ENCODE results near the gene ZFP36L2. TPM values are rescaled to one million over a fixed set of nuclear protein-coding genes. Genes with fewer than 3 reads are reported as not detected.

The ZFP36L2 gene
- total and polyA plus RNA-seq, 9 of the 15 experiments (the other 6 are each of a cell fraction or from before 2014, with no cell fraction given): 4.1 to 60.6 (median 20.3) TPM

- TF ChIP-seq YY1 (IDR thresholded peaks at IDR 0.05; ENCODE audit: borderline replicate concordance in 1 of 3, control insufficient read depth in 1 of 3, extremely low read depth in 1 of 3, insufficient read depth in 3 of 3, insufficient read length in 1 of 3, insufficient replicate concordance in 2 of 3, low read depth in 1 of 3, low read length in 2 of 3): peak in 2 of 3 experiments; percentile 84 to 91
- TF ChIP-seq GTF2F1 (IDR thresholded peaks at IDR 0.05; ENCODE audit: low read depth, low read length): peak; percentile 51; the same call in 1 of the 2 replicates
- no peak for TF ChIP-seq HDAC6 (IDR thresholded peaks at IDR 0.05; ENCODE audit: low read depth, low read length)
- no peak for TF ChIP-seq ZEB2 (IDR thresholded peaks at IDR 0.05)
- TF ChIP-seq TRIM25 (IDR thresholded peaks at IDR 0.05; ENCODE audit: borderline replicate concordance): no peak
- peak in 1 of 2 experiments; percentile 96; a peak in 2 of 4 replicates for TF ChIP-seq MAZ (CRISPR knock-in tag; conservative IDR thresholded peaks at IDR 0.05 in 1 of 2, IDR thresholded peaks at IDR 0.05 in 1 of 2)
- TF ChIP-seq TBP (optimal IDR thresholded peaks at IDR 0.05; ENCODE audit: low read depth, low read length): peak; percentile 96
- TF ChIP-seq U2AF1 (optimal IDR thresholded peaks at IDR 0.05; ENCODE audit: low read depth, low read length): peak; percentile 27
- TF ChIP-seq HMGN3 (IDR thresholded peaks at IDR 0.05; ENCODE audit: borderline replicate concordance, extremely low read depth, insufficient read length, low read depth, low read length): peak; percentile 94
- TF ChIP-seq ZNF395 (CRISPR knock-in tag; IDR thresholded peaks at IDR 0.05): 0 out of 2 replicates have a peak, but pooled peaks have one; percentile 30
- TF ChIP-seq MTA1 (IDR thresholded peaks at IDR 0.05; ENCODE audit: borderline replicate concordance): no peak
- TF ChIP-seq ZBTB12 (CRISPR knock-in tag; IDR thresholded peaks at IDR 0.05): peak; percentile 58; the same call in 1 of the 2 replicates
- TF ChIP-seq POLR2H (tag; IDR thresholded peaks at IDR 0.05; ENCODE audit: low read depth): peak; percentile 97
- no peak for TF ChIP-seq ZNF174 (CRISPR knock-in tag; IDR thresholded peaks at IDR 0.05)
- no peak for TF ChIP-seq MTA2 (IDR thresholded peaks at IDR 0.05; ENCODE audit: low read depth)
- TF ChIP-seq KDM2B (CRISPR knock-in tag; IDR thresholded peaks at IDR 0.05): 0 out of 2 replicates have a peak, but pooled peaks have one; percentile 14
- TF ChIP-seq TAF1 (IDR thresholded peaks at IDR 0.05; ENCODE audit: control insufficient read depth, extremely low read depth, insufficient read depth, low read length, severe bottlenecking): peak; percentile 85
- peak; percentile 85 for TF ChIP-seq ZNF740 (CRISPR knock-in tag; IDR thresholded peaks at IDR 0.05)
- TF ChIP-seq ZNF740 (tag; IDR thresholded peaks at IDR 0.05): no peak; a peak in 1 of 4 replicates
- peak; percentile 31; the same call in 1 of the 2 replicates for TF ChIP-seq ZBED1 (IDR thresholded peaks at IDR 0.05)
- no peak for TF ChIP-seq CHD2 (IDR thresholded peaks at IDR 0.05; ENCODE audit: low read depth, low read length)
- peak; percentile 97 for TF ChIP-seq CCNT2 (IDR thresholded peaks at IDR 0.05; ENCODE audit: borderline replicate concordance, extremely low read depth, insufficient read length, low read depth, low read length)
- peak; percentile 84 for TF ChIP-seq RBM25 (IDR thresholded peaks at IDR 0.05; ENCODE audit: low read depth, low read length, severe bottlenecking)
Measured at GRCh38 chr2:43226558-43226954, at the start of gene ZFP36L2 (continued).

All from K562 (cell line).